ENCODE measurements around the gene SOCS7. TPM values are rescaled to one million over a fixed set of nuclear protein-coding genes. Genes with fewer than 3 reads are reported as not detected.

Gene SOCS7
- total and polyA plus RNA-seq, 7 experiments from 2014 or later = 0.57 to 23.3 (median 19.6) TPM

DNA sequence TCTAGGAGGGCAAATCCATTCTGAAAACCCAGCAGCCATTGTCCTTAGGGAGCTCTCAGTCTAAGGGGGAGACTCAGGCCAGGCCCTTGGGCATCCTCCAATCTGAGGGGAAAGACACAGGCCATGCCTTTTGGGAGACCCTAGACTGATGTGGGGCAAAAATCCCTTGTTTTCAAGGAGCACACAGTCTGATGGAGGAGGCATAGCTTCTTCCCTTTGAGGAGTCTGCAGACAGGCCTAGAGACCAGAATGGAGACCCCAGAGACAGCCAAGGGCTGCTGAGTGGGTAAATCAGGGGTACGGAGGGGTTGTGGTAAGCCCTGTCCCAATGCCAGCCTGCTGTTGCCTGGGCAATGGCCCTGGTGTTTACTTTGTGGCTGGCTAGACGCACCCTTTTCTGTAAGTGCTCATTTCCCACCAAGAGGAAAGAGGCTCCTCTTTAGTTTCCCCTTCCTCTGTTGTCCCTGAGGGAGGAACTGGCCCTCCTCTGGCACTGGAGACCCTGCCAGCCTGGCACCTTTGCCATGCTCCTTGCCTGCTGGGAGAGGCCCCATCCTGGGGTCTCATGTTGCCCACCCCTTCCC, 96.0 kb downstream of the SOCS7 start:
- Mint-ChIP-seq H3K4me1 (peaks cover 2 to 15% (median 10%) of the 10 kb centered on the region in 7 donors), H3K27me3 (peaks cover 4 to 24% (median 18%) of the 10 kb centered on the region in 5 donors), H3K9me3 (no peaks in the 10 kb centered on the region), H3K27ac (no peak overlapping the region), H3K36me3 (peaks cover 0 to 3% (median 0%) of the 10 kb centered on the region in 5 donors), H3K4me3 (no peak overlapping the region)
- Histone ChIP-seq H3K4me1 (ENCODE audit: control insufficient read depth in 2 of 2, insufficient read depth in 2 of 2, low read length in 2 of 2) (peaks cover 0 to 8% of the 10 kb centered on the region in 2 donors), H3K27ac (ENCODE audit: low read depth, low read length) (no peak overlapping the region), H3K27me3 (ENCODE audit: control insufficient read depth in 2 of 2, insufficient read depth in 2 of 2, low read length in 2 of 2) (peaks cover 0 to 3% of the 10 kb centered on the region in 2 donors), H3K4me3 (ENCODE audit: low read length) (no peak overlapping the region), H3K36me3 (ENCODE audit: control insufficient read depth in 2 of 3, insufficient read depth in 3 of 3, low read length in 3 of 3) (no peaks in the 10 kb centered on the region), H3K9me3 (ENCODE audit: control insufficient read depth in 2 of 3, low read length in 3 of 3) (no peaks in the 10 kb centered on the region)
- ATAC-seq (no peak), DNase-seq (no peak)
- intact Hi-C loops (cut with micrococcal nuclease) = no loop called here
- ChIA-PET CTCF (interaction anchor here (1.0 kb wide), 1 partner anchor 28 kb away, joined by 3 read pairs; no protein-coding TSS in a partner anchor), POLR2A (no interaction called here)

DNA sequence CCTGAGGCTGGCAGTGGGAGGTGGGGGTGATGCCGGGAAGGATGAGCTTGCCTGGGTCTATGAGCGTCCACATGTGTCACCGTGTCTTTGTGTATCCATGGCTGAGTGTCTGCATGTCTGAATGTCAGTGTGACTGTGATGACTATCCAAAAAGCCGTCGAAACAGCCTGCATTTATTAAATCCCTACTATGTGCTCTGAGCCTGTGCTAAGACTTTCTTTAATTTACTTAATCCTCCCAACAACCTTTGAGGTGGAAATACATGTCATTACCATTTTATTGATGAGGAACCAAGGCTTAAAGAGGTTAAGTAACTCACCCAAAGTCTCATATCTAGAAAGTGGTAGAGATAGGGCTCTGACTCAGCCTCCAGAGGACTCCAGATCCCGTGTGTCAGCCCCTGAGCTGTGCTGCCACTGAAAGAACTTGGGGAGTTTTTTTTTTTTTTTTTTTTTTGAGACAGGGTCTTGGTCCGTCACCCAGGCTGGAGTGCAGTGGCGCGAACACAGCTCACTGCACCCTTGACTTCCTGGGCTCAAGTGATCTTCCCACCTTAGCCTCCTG, 96.6 kb downstream of the SOCS7 start:
- Histone ChIP-seq H3K9me3 (ENCODE audit: control insufficient read depth in 2 of 3, low read length in 3 of 3) (no peaks in the 10 kb centered on the region), H3K27me3 (ENCODE audit: control insufficient read depth in 2 of 2, insufficient read depth in 2 of 2, low read length in 2 of 2) (peaks cover 0 to 3% of the 10 kb centered on the region in 2 donors), H3K4me1 (ENCODE audit: control insufficient read depth in 2 of 2, insufficient read depth in 2 of 2, low read length in 2 of 2) (peaks cover 0 to 8% of the 10 kb centered on the region in 2 donors), H3K36me3 (ENCODE audit: control insufficient read depth in 2 of 3, insufficient read depth in 3 of 3, low read length in 3 of 3) (no peaks in the 10 kb centered on the region), H3K27ac (ENCODE audit: low read depth, low read length) (no peak overlapping the region), H3K4me3 (ENCODE audit: low read length) (no peak overlapping the region)
- Mint-ChIP-seq H3K4me1 (peaks cover 9 to 18% (median 13%) of the 10 kb centered on the region in 7 donors), H3K4me3 (no peak overlapping the region), H3K36me3 (peaks cover 0 to 9% (median 0%) of the 10 kb centered on the region in 5 donors), H3K27ac (no peak overlapping the region), H3K9me3 (peaks cover 0 to 4% (median 0%) of the 10 kb centered on the region in 11 donors), H3K27me3 (peaks cover 11 to 31% (median 24%) of the 10 kb centered on the region in 5 donors)
- ATAC-seq = no peak
- intact Hi-C loops (cut with micrococcal nuclease) = no loop called here
- ChIA-PET POLR2A (no interaction called here), CTCF (interaction anchor here (0.7 kb wide), 1 partner anchor 99 kb away, joined by 5 read pairs; no protein-coding TSS in a partner anchor)
- no peak for DNase-seq

DNA sequence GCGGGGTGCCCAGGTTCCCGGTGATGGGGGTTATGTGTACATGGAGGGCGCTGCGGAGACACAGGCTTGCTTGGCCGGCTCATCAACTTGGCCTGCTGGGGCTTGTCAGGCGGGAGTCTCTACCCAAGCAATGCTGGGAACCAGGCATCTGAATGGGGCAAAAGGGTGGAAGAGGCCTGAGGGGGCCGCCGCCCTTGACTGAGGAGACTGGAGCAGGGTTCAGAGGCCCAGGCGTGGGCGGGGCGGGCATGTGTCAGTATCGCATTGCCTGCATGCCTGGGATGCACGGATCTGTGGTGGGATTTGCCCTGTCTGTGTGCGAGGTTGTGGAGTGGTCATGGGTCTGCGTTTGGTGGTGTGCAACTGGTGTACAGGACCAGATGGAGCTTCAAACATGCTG, 97.7 kb downstream of the SOCS7 start:
- intact Hi-C loops (cut with micrococcal nuclease) = no loop called here
- ChIA-PET CTCF (no interaction called here), POLR2A (no interaction called here)
- Histone ChIP-seq H3K4me1 (ENCODE audit: control insufficient read depth in 2 of 2, insufficient read depth in 2 of 2, low read length in 2 of 2) (no peaks in the 10 kb centered on the region), H3K27me3 (ENCODE audit: control insufficient read depth in 2 of 2, insufficient read depth in 2 of 2, low read length in 2 of 2) (peaks cover 0 to 3% of the 10 kb centered on the region in 2 donors), H3K27ac (ENCODE audit: low read depth, low read length) (no peak overlapping the region), H3K4me3 (ENCODE audit: low read length) (no peak overlapping the region), H3K9me3 (ENCODE audit: control insufficient read depth in 2 of 3, low read length in 3 of 3) (no peaks in the 10 kb centered on the region), H3K36me3 (ENCODE audit: control insufficient read depth in 2 of 3, insufficient read depth in 3 of 3, low read length in 3 of 3) (no peaks in the 10 kb centered on the region)
- H3K27me3 Mint-ChIP-seq = peaks cover 13 to 32% (median 29%) of the 10 kb centered on the region in 5 donors
- H3K4me3 Mint-ChIP-seq = no peak overlapping the region
- H3K27ac Mint-ChIP-seq = peak overlapping the region in 1 of 9 donors; percentile 66
- H3K4me1 Mint-ChIP-seq = peaks cover 6 to 13% (median 10%) of the 10 kb centered on the region in 7 donors
- DNase-seq = no peak
- H3K9me3 Mint-ChIP-seq = peaks cover 0 to 5% (median 0%) of the 10 kb centered on the region in 11 donors
- no peak for ATAC-seq
- H3K36me3 Mint-ChIP-seq = peaks cover 0 to 9% (median 0%) of the 10 kb centered on the region in 5 donors

GRCh38 chr17:38450557-38451029, 98.9 kb downstream of the SOCS7 start:
- peaks cover 6 to 18% (median 15%) of the 10 kb centered on the region in 7 donors for H3K4me1 Mint-ChIP-seq
- Histone ChIP-seq H3K36me3 (ENCODE audit: control insufficient read depth in 2 of 3, insufficient read depth in 3 of 3, low read length in 3 of 3) (no peaks in the 10 kb centered on the region), H3K4me3 (ENCODE audit: low read length) (no peak overlapping the region), H3K27me3 (ENCODE audit: control insufficient read depth in 2 of 2, insufficient read depth in 2 of 2, low read length in 2 of 2) (peaks cover 0 to 3% of the 10 kb centered on the region in 2 donors), H3K4me1 (ENCODE audit: control insufficient read depth in 2 of 2, insufficient read depth in 2 of 2, low read length in 2 of 2) (no peaks in the 10 kb centered on the region), H3K27ac (ENCODE audit: low read depth, low read length) (no peak overlapping the region), H3K9me3 (ENCODE audit: control insufficient read depth in 2 of 3, low read length in 3 of 3) (no peaks in the 10 kb centered on the region)
- peaks cover 0 to 5% (median 0%) of the 10 kb centered on the region in 11 donors for H3K9me3 Mint-ChIP-seq
- H3K27me3 Mint-ChIP-seq = peaks cover 21 to 41% (median 39%) of the 10 kb centered on the region in 5 donors
- H3K27ac Mint-ChIP-seq = peak overlapping the region in 1 of 9 donors; percentile 32
- ATAC-seq (no peak), DNase-seq (no peak)
- CTCF ChIA-PET = interaction anchor here (0.6 kb wide), 1 partner anchor 30 kb away, joined by 4 read pairs; no protein-coding TSS in a partner anchor
- H3K4me3 Mint-ChIP-seq = no peak overlapping the region
- intact Hi-C loops (cut with micrococcal nuclease) = no loop called here
- POLR2A ChIA-PET = no interaction called here
- peaks cover 0 to 9% (median 0%) of the 10 kb centered on the region in 5 donors for H3K36me3 Mint-ChIP-seq

- no peak for DNase-seq
- Mint-ChIP-seq H3K4me1 (peaks cover 6 to 18% (median 15%) of the 10 kb centered on the region in 7 donors), H3K27ac (no peak overlapping the region), H3K4me3 (no peak overlapping the region), H3K9me3 (peaks cover 0 to 5% (median 0%) of the 10 kb centered on the region in 11 donors), H3K36me3 (peaks cover 0 to 9% (median 0%) of the 10 kb centered on the region in 5 donors), H3K27me3 (peaks cover 25 to 43% (median 41%) of the 10 kb centered on the region in 5 donors)
- POLR2A ChIA-PET = no interaction called here
- intact Hi-C loops (cut with micrococcal nuclease) = no loop called here
- Histone ChIP-seq H3K9me3 (ENCODE audit: control insufficient read depth in 2 of 3, low read length in 3 of 3) (no peaks in the 10 kb centered on the region), H3K27me3 (ENCODE audit: control insufficient read depth in 2 of 2, insufficient read depth in 2 of 2, low read length in 2 of 2) (peaks cover 0 to 3% of the 10 kb centered on the region in 2 donors), H3K4me1 (ENCODE audit: control insufficient read depth in 2 of 2, insufficient read depth in 2 of 2, low read length in 2 of 2) (no peaks in the 10 kb centered on the region), H3K27ac (ENCODE audit: low read depth, low read length) (no peak overlapping the region), H3K36me3 (ENCODE audit: control insufficient read depth in 2 of 3, insufficient read depth in 3 of 3, low read length in 3 of 3) (no peaks in the 10 kb centered on the region), H3K4me3 (ENCODE audit: low read length) (no peak overlapping the region)
- no peak for ATAC-seq
- CTCF ChIA-PET = no interaction called here
Observed at GRCh38 chr17:38451030-38451839, 99.6 kb downstream of the SOCS7 start.

DNA sequence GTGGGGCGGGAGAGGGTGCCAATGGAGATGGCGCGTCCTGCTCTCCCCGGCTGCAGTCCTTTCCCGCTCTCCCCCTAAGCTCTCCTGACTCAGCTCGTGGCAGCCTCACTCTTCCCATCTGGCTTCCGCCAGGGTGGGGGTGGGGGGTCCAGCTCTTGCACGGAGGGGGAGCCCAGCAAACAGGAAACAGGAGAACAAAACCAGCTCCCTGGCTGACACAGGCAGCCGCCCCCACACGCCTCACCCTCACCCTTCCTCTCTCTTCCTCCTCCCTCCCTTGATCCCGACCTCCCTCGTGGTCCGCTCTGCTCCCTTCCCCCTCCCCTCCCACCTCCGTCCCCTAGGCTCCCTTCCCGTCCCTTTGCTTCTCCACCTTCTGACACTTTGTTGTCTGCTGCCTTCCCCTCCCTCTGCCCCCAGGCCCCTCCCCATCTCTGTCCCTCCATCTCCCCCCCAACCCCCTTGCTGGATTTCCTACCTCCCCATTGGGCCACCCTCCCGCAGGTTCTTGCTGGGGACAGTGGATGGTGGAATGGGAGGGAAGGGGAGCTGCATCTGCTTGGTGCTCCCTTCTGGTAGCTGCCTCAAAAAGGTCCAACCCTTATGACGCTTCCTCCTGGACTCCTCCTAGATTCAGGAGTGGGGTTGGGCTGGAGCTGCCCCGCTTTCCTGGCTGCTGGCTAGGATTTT, 100.3 kb downstream of the SOCS7 start:
- peaks cover 6 to 18% (median 15%) of the 10 kb centered on the region in 7 donors for H3K4me1 Mint-ChIP-seq
- no peak for ATAC-seq

More for the DNA sequence above, 100.3 kb downstream of the SOCS7 start:
- no peaks in the 10 kb centered on the region for H3K36me3 ChIP-seq (ENCODE audit: control insufficient read depth in 2 of 3, insufficient read depth in 3 of 3, low read length in 3 of 3)
- H3K27me3 ChIP-seq (ENCODE audit: control insufficient read depth in 2 of 2, insufficient read depth in 2 of 2, low read length in 2 of 2) = peaks cover 0 to 3% of the 10 kb centered on the region in 2 donors
- no peak overlapping the region for H3K27ac ChIP-seq (ENCODE audit: low read depth, low read length)
- Mint-ChIP-seq H3K27me3 (peaks cover 28 to 45% (median 41%) of the 10 kb centered on the region in 5 donors), H3K36me3 (peaks cover 0 to 9% (median 0%) of the 10 kb centered on the region in 5 donors), H3K4me3 (peak overlapping the region in 3 of 10 donors; percentile 42 to 87 (median 76)), H3K27ac (no peak overlapping the region), H3K9me3 (peaks cover 0 to 5% (median 0%) of the 10 kb centered on the region in 11 donors)
- intact Hi-C loops (cut with micrococcal nuclease) = no loop called here
- no peak for DNase-seq
- POLR2A ChIA-PET = no interaction called here
- H3K4me1 ChIP-seq (ENCODE audit: control insufficient read depth in 2 of 2, insufficient read depth in 2 of 2, low read length in 2 of 2) = no peaks in the 10 kb centered on the region
- H3K9me3 ChIP-seq (ENCODE audit: control insufficient read depth in 2 of 3, low read length in 3 of 3) = no peaks in the 10 kb centered on the region
- CTCF ChIA-PET = no interaction called here
- H3K4me3 ChIP-seq (ENCODE audit: low read length) = no peak overlapping the region

Data from naive thymus-derived CD4-positive, alpha-beta T cell (primary cell).